Mesendoderm (in vitro differentiated cells): Measurements from ENCODE around the gene SCN8A.

ENCODE experiments used
- DNase-seq: peaks from one replicate; pipeline ENCODE4 v3.0.0; 2013
- H2AK5ac ChIP-seq: 2 replicates; pipeline ENCODE4 v1.6.1; 2013; ENCODE audit warnings: low read length, inconsistent platforms
- H2BK120ac ChIP-seq: 2 replicates; pipeline ENCODE4 v1.6.1; 2013; ENCODE audit warnings: low read depth, mild to moderate bottlenecking, low read length, moderate library complexity, mixed read lengths
- H2BK15ac ChIP-seq: replicated peaks from 2 replicates; pipeline ENCODE4 v1.6.1; 2013; ENCODE audit warnings: low read depth, mild to moderate bottlenecking, moderate library complexity
- H2BK5ac ChIP-seq: 2 replicates; pipeline ENCODE4 v1.6.1; 2013; ENCODE audit warnings: low read length, inconsistent platforms
- H3K18ac ChIP-seq: 2 replicates; pipeline ENCODE4 v1.6.1; 2013; ENCODE audit warnings: mild to moderate bottlenecking, low read length, mixed read lengths
- H3K23ac ChIP-seq: one replicate; pipeline ENCODE4 v1.6.1; 2013; ENCODE audit warnings: low read length
- H3K27ac ChIP-seq: 2 replicates; pipeline ENCODE4 v1.5.1; 2013; ENCODE audit warnings: low read depth, mild to moderate bottlenecking, inconsistent platforms, low read length, moderate library complexity
- H3K27me3 ChIP-seq: 2 replicates; pipeline ENCODE4 v1.6.1; 2013; ENCODE audit warnings: low read length, control low read depth, mild to moderate bottlenecking, inconsistent platforms; ENCODE audit not compliant: insufficient read depth, poor library complexity
- H3K36me3 ChIP-seq: 2 replicates; pipeline ENCODE4 v1.6.1; 2013; ENCODE audit warnings: low read length, inconsistent platforms; ENCODE audit not compliant: control insufficient read depth, insufficient read depth
- H3K4ac ChIP-seq: one replicate; pipeline ENCODE4 v1.6.1; 2013; ENCODE audit warnings: low read depth, mild to moderate bottlenecking, low read length, moderate library complexity
- H3K4me1 ChIP-seq: 2 replicates; pipeline ENCODE4 v1.6.1; 2013; ENCODE audit warnings: low read depth, low read length, inconsistent platforms; ENCODE audit not compliant: control insufficient read depth
- H3K4me2 ChIP-seq: 2 replicates; pipeline ENCODE4 v1.6.1; 2013; ENCODE audit warnings: low read length
- H3K4me3 ChIP-seq: 2 replicates; pipeline ENCODE4 v1.5.1; 2013; ENCODE audit warnings: mild to moderate bottlenecking, low read length
- H3K56ac ChIP-seq: one replicate; pipeline ENCODE4 v1.6.1; 2013; ENCODE audit warnings: low read length
- H3K79me1 ChIP-seq: 2 replicates; pipeline ENCODE4 v1.6.1; 2013; ENCODE audit warnings: low read length, inconsistent platforms
- H3K79me2 ChIP-seq: 2 replicates; pipeline ENCODE4 v1.6.1; 2013; ENCODE audit warnings: mild to moderate bottlenecking, low read length; ENCODE audit not compliant: control insufficient read depth, insufficient read depth
- H3K9ac ChIP-seq: 2 replicates; pipeline ENCODE4 v1.6.1; 2013; ENCODE audit warnings: low read length, inconsistent platforms
- H4K5ac ChIP-seq: one replicate; pipeline ENCODE4 v1.6.1; 2013; ENCODE audit warnings: low read length
- H4K8ac ChIP-seq: one replicate; pipeline ENCODE4 v1.6.1; 2013; ENCODE audit warnings: low read depth, mild to moderate bottlenecking, control low read depth, low read length, moderate library complexity
- WGBS: extraction: QIAGEN DNeasy Blood & Tissue Kit; methylation state at CpG from one replicate; pipeline ENCODE4 v1.1.7; 2013; ENCODE audit warnings: low lambda C conversion rate, missing lambda C conversion rate; ENCODE audit not compliant: insufficient coverage; ENCODE audit errors: extremely low coverage; 5-methylcytosine and 5-hydroxymethylcytosine counted together

SCN8A gene

DNA sequence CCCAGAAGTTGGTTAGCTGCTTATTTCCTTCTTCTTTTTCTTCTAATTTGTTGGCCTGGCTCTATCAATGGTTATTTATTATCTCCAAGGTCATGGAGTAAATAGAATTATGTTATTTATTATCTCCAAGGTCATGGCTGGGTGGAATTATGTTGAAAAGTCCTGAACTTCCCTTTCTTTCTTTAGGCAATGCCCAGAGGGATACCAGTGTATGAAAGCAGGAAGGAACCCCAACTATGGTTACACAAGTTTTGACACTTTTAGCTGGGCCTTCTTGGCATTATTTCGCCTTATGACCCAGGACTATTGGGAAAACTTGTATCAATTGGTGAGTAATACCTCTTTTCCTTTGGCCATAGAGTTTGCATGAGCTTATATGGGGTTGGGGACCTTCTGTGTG is 111.6 kb downstream of the SCN8A start:
- no peak overlapping the region for H3K23ac ChIP-seq
- H3K56ac ChIP-seq, result no peak overlapping the region
- no peak overlapping the region for H2AK5ac ChIP-seq
- no peaks in the 10 kb centered on the region for H3K79me1 ChIP-seq
- no CpG with 5 or more reads among the region's 1 CpG for whole genome bisulfite sequencing
- no peaks in the 10 kb centered on the region for H3K27me3 ChIP-seq
- H3K4ac ChIP-seq, result no peak overlapping the region
- H3K79me2 ChIP-seq, result no peaks in the 10 kb centered on the region
- H2BK120ac ChIP-seq, result no peak overlapping the region
- H3K4me1 ChIP-seq, result no peaks in the 10 kb centered on the region
- no peak overlapping the region for H3K4me3 ChIP-seq
- DNase-seq, result no peak
- no peak overlapping the region for H3K4me2 ChIP-seq
- no peak overlapping the region for H3K18ac ChIP-seq
- H3K36me3 ChIP-seq, result no peaks in the 10 kb centered on the region
- H3K9ac ChIP-seq, result no peak overlapping the region
- no peak overlapping the region for H3K27ac ChIP-seq
- H4K5ac ChIP-seq, result no peak overlapping the region
- no peak overlapping the region for H2BK15ac ChIP-seq
- H2BK5ac ChIP-seq, result no peak overlapping the region
- H4K8ac ChIP-seq, result no peak overlapping the region

DNA sequence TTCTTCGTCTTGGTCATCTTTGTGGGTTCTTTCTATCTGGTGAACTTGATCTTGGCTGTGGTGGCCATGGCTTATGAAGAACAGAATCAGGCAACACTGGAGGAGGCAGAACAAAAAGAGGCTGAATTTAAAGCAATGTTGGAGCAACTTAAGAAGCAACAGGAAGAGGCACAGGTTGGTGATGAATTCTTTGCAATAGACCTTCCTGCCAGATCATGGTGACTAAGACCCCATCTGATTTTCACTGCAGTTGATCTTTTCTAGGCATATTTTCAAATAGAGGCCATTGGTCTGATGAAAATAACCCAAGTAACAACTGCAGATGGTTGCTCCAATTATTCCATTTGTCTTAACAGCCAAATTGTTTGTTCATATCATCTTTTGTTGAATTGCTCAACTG is 114.4 kb downstream of the SCN8A start:
- Histone ChIP-seq H3K4me1 (no peaks in the 10 kb centered on the region), H3K56ac (no peak overlapping the region), H3K27ac (no peak overlapping the region), H2BK15ac (no peak overlapping the region), H3K79me2 (no peaks in the 10 kb centered on the region), H3K18ac (no peak overlapping the region), H2BK120ac (no peak overlapping the region), H4K5ac (no peak overlapping the region), H3K23ac (no peak overlapping the region), H2AK5ac (no peak overlapping the region), H2BK5ac (no peak overlapping the region), H3K4me3 (no peak overlapping the region), H3K9ac (no peak overlapping the region), H3K79me1 (no peaks in the 10 kb centered on the region), H3K4me2 (no peak overlapping the region), H3K27me3 (no peaks in the 10 kb centered on the region), H4K8ac (no peak overlapping the region), H3K36me3 (no peaks in the 10 kb centered on the region), H3K4ac (no peak overlapping the region)
- no CpG with 5 or more reads among the region's 1 CpG for WGBS
- no peak for DNase-seq

DNA sequence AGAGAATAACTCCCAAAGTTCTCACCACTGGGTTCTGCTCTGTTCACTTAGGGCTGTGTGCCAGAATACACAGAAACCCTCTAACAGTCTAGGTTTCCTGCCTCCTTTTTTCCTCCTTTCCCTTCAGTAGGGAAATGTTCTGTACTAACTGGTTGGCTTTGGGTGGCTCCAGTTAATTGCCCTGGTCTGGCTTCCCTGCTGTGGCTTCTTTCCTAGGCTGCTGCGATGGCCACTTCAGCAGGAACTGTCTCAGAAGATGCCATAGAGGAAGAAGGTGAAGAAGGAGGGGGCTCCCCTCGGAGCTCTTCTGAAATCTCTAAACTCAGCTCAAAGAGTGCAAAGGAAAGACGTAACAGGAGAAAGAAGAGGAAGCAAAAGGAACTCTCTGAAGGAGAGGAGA is 115.2 kb downstream of the SCN8A start:
- peak; percentile 63 for DNase-seq
- no peak overlapping the region for H2BK5ac ChIP-seq
- no peaks in the 10 kb centered on the region for H3K36me3 ChIP-seq

DNA sequence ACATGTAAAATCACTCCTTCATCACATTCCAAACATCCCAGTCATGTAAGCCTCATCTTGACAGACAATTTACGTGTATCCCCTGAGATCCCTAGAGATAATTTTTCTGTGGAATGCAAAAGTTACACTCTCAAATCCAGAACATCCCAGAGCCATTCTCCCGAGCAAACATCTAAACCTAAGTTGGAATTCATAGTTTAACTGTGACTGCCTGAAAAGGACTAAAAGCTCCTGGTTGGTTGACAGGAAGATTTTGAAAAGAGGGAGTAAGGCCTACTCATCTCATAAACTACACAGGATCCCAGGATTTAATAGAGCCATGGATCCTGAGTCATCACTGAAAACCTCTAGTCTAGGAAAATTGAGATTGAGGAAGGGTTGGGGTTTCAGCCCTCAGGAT is 123.6 kb downstream of the SCN8A start:
- DNase-seq, result peak; percentile 12
- Histone ChIP-seq H3K56ac (no peak overlapping the region), H3K4me1 (no peaks in the 10 kb centered on the region), H3K4me3 (no peak overlapping the region), H2BK15ac (no peak overlapping the region), H4K8ac (no peak overlapping the region), H3K79me2 (no peaks in the 10 kb centered on the region), H3K36me3 (no peaks in the 10 kb centered on the region), H3K9ac (no peak overlapping the region), H3K4ac (no peak overlapping the region), H4K5ac (no peak overlapping the region), H3K79me1 (no peaks in the 10 kb centered on the region), H2BK5ac (no peak overlapping the region), H3K23ac (no peak overlapping the region), H2BK120ac (no peak overlapping the region), H2AK5ac (no peak overlapping the region), H3K18ac (no peak overlapping the region), H3K27me3 (no peaks in the 10 kb centered on the region), H3K4me2 (no peak overlapping the region), H3K27ac (no peak overlapping the region)
- WGBS, result no CpG with 5 or more reads among the region's 2 CpGs

More for the DNA sequence above, 115.2 kb downstream of the SCN8A start:
- no peaks in the 10 kb centered on the region for H3K4me1 ChIP-seq
- H3K18ac ChIP-seq, result no peak overlapping the region
- no peak overlapping the region for H2BK120ac ChIP-seq
- no peak overlapping the region for H4K8ac ChIP-seq
- no peaks in the 10 kb centered on the region for H3K79me2 ChIP-seq
- WGBS, result no CpG with 5 or more reads among the region's 3 CpGs
- H2BK15ac ChIP-seq, result no peak overlapping the region
- no peaks in the 10 kb centered on the region for H3K27me3 ChIP-seq
- H3K4me2 ChIP-seq, result no peak overlapping the region
- H3K9ac ChIP-seq, result no peak overlapping the region
- H3K56ac ChIP-seq, result no peak overlapping the region
- H2AK5ac ChIP-seq, result no peak overlapping the region
- H3K4me3 ChIP-seq, result no peak overlapping the region
- no peak overlapping the region for H3K4ac ChIP-seq
- H3K79me1 ChIP-seq, result no peaks in the 10 kb centered on the region
- H4K5ac ChIP-seq, result no peak overlapping the region
- no peak overlapping the region for H3K27ac ChIP-seq
- H3K23ac ChIP-seq, result no peak overlapping the region

DNA sequence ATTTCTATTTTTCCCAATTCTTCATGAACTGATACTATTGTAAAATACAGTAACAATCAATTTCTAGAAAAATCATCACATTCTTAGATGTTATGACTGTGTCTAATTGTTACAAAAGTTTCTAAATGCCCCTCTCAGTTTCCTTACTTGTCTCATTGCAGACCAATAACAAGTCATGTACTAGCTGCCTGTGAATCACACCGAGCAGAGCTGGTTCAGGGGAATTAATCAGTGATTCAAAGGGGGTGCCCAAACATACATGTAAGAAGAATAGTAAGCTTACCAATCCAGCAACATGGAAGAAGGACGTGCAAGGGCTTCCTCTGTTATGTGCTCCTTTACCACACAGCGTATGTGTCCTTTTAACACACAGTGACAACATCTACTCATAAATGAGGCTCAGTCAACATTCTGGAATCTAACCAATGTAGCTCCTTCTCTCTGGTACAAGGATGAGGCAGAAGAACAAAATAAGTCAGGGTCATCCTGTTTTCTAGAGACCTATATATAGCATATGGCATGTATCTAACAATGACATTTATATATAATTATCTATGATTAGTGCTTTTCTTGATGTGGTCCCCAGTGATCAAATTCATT is 126.4 kb downstream of the SCN8A start:
- no peaks in the 10 kb centered on the region for H3K79me2 ChIP-seq
- no CpG with 5 or more reads among the region's 3 CpGs for WGBS

DNA sequence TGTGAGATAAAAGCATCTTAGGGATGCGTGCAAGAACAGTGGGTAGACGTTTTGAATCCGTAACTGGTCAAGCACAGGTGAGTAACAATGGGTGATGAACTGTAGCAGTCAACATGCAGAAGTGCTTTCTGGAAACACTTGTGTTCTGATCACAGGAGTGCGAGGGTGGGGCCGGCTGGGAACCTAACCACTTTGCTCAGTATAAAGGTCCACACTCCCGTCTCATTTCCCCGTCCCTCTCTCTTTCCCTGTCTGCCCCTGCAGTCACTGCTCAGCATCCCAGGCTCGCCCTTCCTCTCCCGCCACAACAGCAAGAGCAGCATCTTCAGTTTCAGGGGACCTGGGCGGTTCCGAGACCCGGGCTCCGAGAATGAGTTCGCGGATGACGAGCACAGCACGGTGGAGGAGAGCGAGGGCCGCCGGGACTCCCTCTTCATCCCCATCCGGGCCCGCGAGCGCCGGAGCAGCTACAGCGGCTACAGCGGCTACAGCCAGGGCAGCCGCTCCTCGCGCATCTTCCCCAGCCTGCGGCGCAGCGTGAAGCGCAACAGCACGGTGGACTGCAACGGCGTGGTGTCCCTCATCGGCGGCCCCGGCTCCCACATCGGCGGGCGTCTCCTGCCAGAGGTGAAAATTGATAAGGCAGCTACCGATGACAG is 130.4 kb downstream of the SCN8A start:
- H4K5ac ChIP-seq, result no peak overlapping the region
- H4K8ac ChIP-seq, result no peak overlapping the region
- H3K23ac ChIP-seq, result peak overlapping the region; percentile 66
- no peak overlapping the region for H2BK120ac ChIP-seq
- H2AK5ac ChIP-seq, result no peak overlapping the region
- H2BK5ac ChIP-seq, result no peak overlapping the region
- peak overlapping the region; percentile 47 for H3K9ac ChIP-seq
- H3K79me2 ChIP-seq, result no peaks in the 10 kb centered on the region
- peak overlapping the region; percentile 86 for H3K4me2 ChIP-seq
- no peak overlapping the region for H3K4me3 ChIP-seq
- no peak overlapping the region for H3K27ac ChIP-seq
- H3K4ac ChIP-seq, result no peak overlapping the region
- H3K56ac ChIP-seq, result peak overlapping the region; percentile 76
- no peaks in the 10 kb centered on the region for H3K4me1 ChIP-seq
- H3K36me3 ChIP-seq, result no peaks in the 10 kb centered on the region
- no peak overlapping the region for H2BK15ac ChIP-seq
- no peaks in the 10 kb centered on the region for H3K79me1 ChIP-seq
- no CpG with 5 or more reads among the region's 44 CpGs for WGBS
- no peaks in the 10 kb centered on the region for H3K27me3 ChIP-seq
- peak; percentile 69 for DNase-seq
- H3K18ac ChIP-seq, result no peak overlapping the region

More for the DNA sequence above, 126.4 kb downstream of the SCN8A start:
- H3K56ac ChIP-seq, result no peak overlapping the region
- no peak overlapping the region for H2BK5ac ChIP-seq
- H2BK120ac ChIP-seq, result no peak overlapping the region
- H3K9ac ChIP-seq, result no peak overlapping the region
- no peak overlapping the region for H3K4me3 ChIP-seq
- H3K18ac ChIP-seq, result no peak overlapping the region
- H2BK15ac ChIP-seq, result no peak overlapping the region
- no peak overlapping the region for H2AK5ac ChIP-seq
- H3K4ac ChIP-seq, result no peak overlapping the region
- no peak overlapping the region for H3K4me2 ChIP-seq
- no peaks in the 10 kb centered on the region for H3K27me3 ChIP-seq
- no peak overlapping the region for H4K5ac ChIP-seq
- no peak overlapping the region for H4K8ac ChIP-seq
- no peaks in the 10 kb centered on the region for H3K79me1 ChIP-seq
- no peak overlapping the region for H3K27ac ChIP-seq
- no peaks in the 10 kb centered on the region for H3K4me1 ChIP-seq
- no peak overlapping the region for H3K23ac ChIP-seq
- no peak for DNase-seq
- H3K36me3 ChIP-seq, result no peaks in the 10 kb centered on the region
